CD4-positive, alpha-beta T cell (primary cell): Measurements from ENCODE around the gene TYROBP. TPM values are rescaled to one million over a fixed set of nuclear protein-coding genes. Genes with fewer than 3 reads are reported as not detected.
A peak's percentile ranks its signal among the peaks of the same experiment; 100 is the strongest.

ENCODE experiments used
- ATAC-seq: fragments of 200-7000 bp; cut with Tn5 transposase; one replicate; pipeline ENCODE4 v1.10.0; 2022; ENCODE audit warnings: mild to moderate bottlenecking; ENCODE audit not compliant: poor library complexity
- CTCF ChIA-PET: fragments of 350-600 bp; sonication (Branson Sonifier 250); formaldehyde crosslinking; loops from one replicate; lab custom pipeline; 2021; ENCODE audit warnings: antibody characterized with exemption, inconsistent platforms; lab: Charles Lee
- POLR2A ChIA-PET: fragments of 350-600 bp; sonication (Branson Sonifier 250); formaldehyde crosslinking; loops from one replicate; lab custom pipeline; 2021; ENCODE audit warnings: antibody characterized with exemption, inconsistent platforms; lab: Charles Lee
- DNase-seq, 14 experiments: peaks; one replicate each; pipeline ENCODE4 v3.0.0-alpha.2; 2013 to 2020; ENCODE audit warnings: mixed read lengths in 2 of 14
- H3K27ac ChIP-seq, 2 donors: one replicate each; pipeline versions ENCODE4 v1.5.1 to v1.7.0; 2013; ENCODE audit warnings: low read length in 2 of 2, low read depth in 1 of 2, mild to moderate bottlenecking in 1 of 2
- H3K27me3 ChIP-seq, 2 experiments: 1 replicate in 1 of 2; 2 replicates in 1 of 2; pipeline versions ENCODE4 v1.6.1 to v1.7.0; 2013; ENCODE audit warnings: low read length in 2 of 2, control low read depth in 1 of 2, mild to moderate bottlenecking in 1 of 2, moderate library complexity in 1 of 2; ENCODE audit not compliant: insufficient read depth in 2 of 2, control insufficient read depth in 1 of 2
- H3K36me3 ChIP-seq: one replicate; pipeline ENCODE4 v1.6.1; 2013; ENCODE audit warnings: low read length, control low read depth; ENCODE audit not compliant: insufficient read depth
- H3K4me1 ChIP-seq: one replicate; pipeline ENCODE4 v1.6.1; 2013; ENCODE audit warnings: low read length, control low read depth; ENCODE audit not compliant: insufficient read depth
- H3K4me3 ChIP-seq: one replicate; pipeline ENCODE4 v1.5.1; 2013; ENCODE audit warnings: mild to moderate bottlenecking, low read length, moderate library complexity
- H3K9me3 ChIP-seq, 2 experiments: 1 replicate in 1 of 2; 2 replicates in 1 of 2; pipeline versions ENCODE4 v1.6.1 to v1.7.0; 2013; ENCODE audit warnings: low read length in 2 of 2, mild to moderate bottlenecking in 2 of 2, control low read depth in 1 of 2, moderate library complexity in 1 of 2; ENCODE audit not compliant: control insufficient read depth in 1 of 2, insufficient read depth in 1 of 2
- H3K27ac Mint-ChIP-seq: one replicate; pipeline ENCODE4 v1.8.0; 2020; ENCODE audit warnings: mixed read lengths
- H3K27me3 Mint-ChIP-seq: one replicate; pipeline ENCODE4 v1.8.0; 2021; ENCODE audit warnings: mixed read lengths
- H3K36me3 Mint-ChIP-seq: one replicate; pipeline ENCODE4 v1.8.0; 2021; ENCODE audit warnings: low read depth, mixed read lengths
- H3K4me1 Mint-ChIP-seq: one replicate; pipeline ENCODE4 v1.8.0; 2021; ENCODE audit warnings: low read depth, mixed read lengths
- H3K4me3 Mint-ChIP-seq: one replicate; pipeline ENCODE4 v1.8.0; 2020; ENCODE audit warnings: mild to moderate bottlenecking, mixed read lengths
- H3K9me3 Mint-ChIP-seq: one replicate; pipeline ENCODE4 v1.8.0; 2020; ENCODE audit warnings: mixed read lengths
- intact Hi-C, 2 experiments: fragments of 100-400 bp; cut with DNase I in 1 of 2; cut with micrococcal nuclease in 1 of 2; formaldehyde crosslinking; loops; one replicate each; pipeline versions ENCODE4 v1.15.1 to v1.9.0; 2023 to 2025; cut with DNase I, micrococcal nuclease
- total RNA-seq, 174 experiments: library from RNA in 2 of 174; stranded (reverse) in 2 of 174; gene quantifications; one replicate each; pipeline ENCODE4 v1.2.3 and lab custom pipeline; 2021 to 2026
- TF ChIP-seq, protein P1 (sequence below): fragments of 200-600 bp; IDR thresholded peaks from one replicate; pipeline ENCODE4 v1.8.0; 2022; ENCODE audit warnings: antibody characterized with exemption, mild to moderate bottlenecking

TYROBP gene
- total RNA-seq, 2 experiments from 2014 or later: 6.0 to 7.6 TPM

DNA sequence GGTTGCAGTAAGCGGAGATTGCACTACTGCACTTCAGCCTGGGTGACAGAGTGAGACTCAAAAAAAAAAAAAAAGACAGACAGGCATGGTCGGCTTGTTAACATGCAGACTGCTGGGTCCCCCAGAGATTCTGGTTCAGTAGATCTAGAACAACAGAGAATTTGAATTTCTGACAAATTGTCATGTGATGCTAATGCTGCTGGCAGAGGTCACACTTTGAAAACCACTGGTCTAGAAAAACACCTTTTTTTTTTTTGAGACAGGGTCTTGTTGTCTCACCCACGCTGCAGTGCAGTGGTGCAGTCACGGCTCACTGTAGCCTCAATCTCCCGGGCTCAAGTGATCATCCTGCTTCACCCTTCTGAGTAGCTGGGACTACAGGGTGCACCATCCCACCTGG, 20.4 kb upstream of the TYROBP start:
- CTCF ChIA-PET: interaction anchor here (1.2 to 1.9 kb wide), 2 partner anchors 10 to 47 kb away, joined by 3 to 13 read pairs; no protein-coding TSS in a partner anchor
- TF ChIP-seq, protein P1, sequence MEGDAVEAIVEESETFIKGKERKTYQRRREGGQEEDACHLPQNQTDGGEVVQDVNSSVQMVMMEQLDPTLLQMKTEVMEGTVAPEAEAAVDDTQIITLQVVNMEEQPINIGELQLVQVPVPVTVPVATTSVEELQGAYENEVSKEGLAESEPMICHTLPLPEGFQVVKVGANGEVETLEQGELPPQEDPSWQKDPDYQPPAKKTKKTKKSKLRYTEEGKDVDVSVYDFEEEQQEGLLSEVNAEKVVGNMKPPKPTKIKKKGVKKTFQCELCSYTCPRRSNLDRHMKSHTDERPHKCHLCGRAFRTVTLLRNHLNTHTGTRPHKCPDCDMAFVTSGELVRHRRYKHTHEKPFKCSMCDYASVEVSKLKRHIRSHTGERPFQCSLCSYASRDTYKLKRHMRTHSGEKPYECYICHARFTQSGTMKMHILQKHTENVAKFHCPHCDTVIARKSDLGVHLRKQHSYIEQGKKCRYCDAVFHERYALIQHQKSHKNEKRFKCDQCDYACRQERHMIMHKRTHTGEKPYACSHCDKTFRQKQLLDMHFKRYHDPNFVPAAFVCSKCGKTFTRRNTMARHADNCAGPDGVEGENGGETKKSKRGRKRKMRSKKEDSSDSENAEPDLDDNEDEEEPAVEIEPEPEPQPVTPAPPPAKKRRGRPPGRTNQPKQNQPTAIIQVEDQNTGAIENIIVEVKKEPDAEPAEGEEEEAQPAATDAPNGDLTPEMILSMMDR: no peak
- H3K4me3 ChIP-seq: no peak overlapping the region
- no peaks in the 10 kb centered on the region for H3K27me3 Mint-ChIP-seq
- no peak overlapping the region for H3K4me3 Mint-ChIP-seq
- ATAC-seq (no peak), DNase-seq (peak in 1 of 14 experiments; percentile 35)
- peaks cover 30% of the 10 kb centered on the region for H3K4me1 Mint-ChIP-seq
- peaks cover 35% of the 10 kb centered on the region for H3K4me1 ChIP-seq
- peak overlapping the region; percentile 66 for H3K27ac Mint-ChIP-seq
- H3K27me3 ChIP-seq: no peaks in the 10 kb centered on the region
- H3K9me3 Mint-ChIP-seq: no peaks in the 10 kb centered on the region
- peaks cover 6 to 8% of the 10 kb centered on the region in 2 experiments for H3K9me3 ChIP-seq
- POLR2A ChIA-PET: interaction anchor here (0.7 to 2.1 kb wide), 3 partner anchors 25 to 31 kb away, joined by 3 to 18 read pairs (median 4); no protein-coding TSS in a partner anchor
- H3K27ac ChIP-seq: peak overlapping the region in 1 of 2 donors; percentile 17
- intact Hi-C loops: no loop called here
- no peaks in the 10 kb centered on the region for H3K36me3 Mint-ChIP-seq
- H3K36me3 ChIP-seq: no peaks in the 10 kb centered on the region

DNA sequence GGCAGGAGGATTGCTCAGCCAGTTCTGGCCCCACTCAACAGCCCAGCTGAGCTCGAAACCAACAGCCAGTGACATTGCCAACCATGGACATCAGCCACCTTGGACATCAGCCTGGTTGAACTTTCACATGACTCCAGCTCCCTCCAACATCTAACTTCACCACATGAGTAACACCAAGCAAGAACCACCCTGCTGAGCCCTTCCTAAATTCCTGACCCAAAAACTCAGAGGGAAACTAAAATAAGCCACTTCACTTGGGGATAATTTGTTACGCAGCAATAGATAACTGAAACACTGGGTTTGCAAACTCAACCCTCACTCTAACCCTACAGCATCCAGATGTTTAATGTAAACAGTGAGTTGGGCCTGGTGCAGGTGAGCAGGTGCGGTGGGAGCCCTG, 17.4 kb upstream of the TYROBP start:
- Mint-ChIP-seq H3K4me3 (no peak overlapping the region), H3K27me3 (no peaks in the 10 kb centered on the region), H3K4me1 (peaks cover 14% of the 10 kb centered on the region), H3K36me3 (no peaks in the 10 kb centered on the region), H3K27ac (no peak overlapping the region), H3K9me3 (no peaks in the 10 kb centered on the region)
- Histone ChIP-seq H3K4me1 (peaks cover 21% of the 10 kb centered on the region), H3K4me3 (no peak overlapping the region), H3K36me3 (no peaks in the 10 kb centered on the region), H3K9me3 (peaks cover 6 to 8% of the 10 kb centered on the region in 2 experiments), H3K27ac (no peak overlapping the region), H3K27me3 (no peaks in the 10 kb centered on the region)
- intact Hi-C loops: no loop called here
- DNase-seq (no peak), ATAC-seq (no peak)
- ChIA-PET POLR2A (interaction anchor here (2.1 kb wide), 1 partner anchor 25 kb away, joined by 10 read pairs; the partner anchor contains the start of gene NFKBID), CTCF (interaction anchor here (0.9 kb wide), 1 partner anchor 43 kb away, joined by 3 read pairs; no protein-coding TSS in a partner anchor)
- TF ChIP-seq, protein P1: no peak

DNA sequence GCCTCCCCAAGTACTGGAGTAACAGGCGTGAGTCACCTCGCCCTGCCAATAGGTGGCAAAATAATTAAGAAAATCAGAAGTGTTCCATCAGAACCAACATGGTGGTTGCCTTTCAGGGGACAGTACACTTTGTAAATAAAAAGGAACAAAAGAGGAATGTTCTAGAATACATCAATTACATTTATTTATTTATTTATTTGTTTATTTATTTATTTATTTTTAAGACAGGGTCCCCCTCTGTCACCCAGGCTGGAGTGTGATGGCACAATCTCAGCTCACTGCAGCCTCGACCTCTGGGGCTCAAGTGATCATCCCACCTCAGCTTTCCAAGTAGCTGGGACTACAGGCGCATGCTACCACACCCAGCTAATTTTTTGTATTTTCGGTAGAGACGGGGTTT, 12.9 kb upstream of the TYROBP start:
- no peak overlapping the region for H3K27ac Mint-ChIP-seq
- no peaks in the 10 kb centered on the region for H3K27me3 Mint-ChIP-seq
- Histone ChIP-seq H3K36me3 (no peaks in the 10 kb centered on the region), H3K27ac (no peak overlapping the region), H3K4me1 (no peaks in the 10 kb centered on the region), H3K27me3 (no peaks in the 10 kb centered on the region), H3K4me3 (no peak overlapping the region), H3K9me3 (peaks cover 6 to 8% of the 10 kb centered on the region in 2 experiments)
- POLR2A ChIA-PET: no interaction called here
- TF ChIP-seq, protein P1: no peak
- H3K36me3 Mint-ChIP-seq: no peaks in the 10 kb centered on the region
- CTCF ChIA-PET: no interaction called here
- no peak overlapping the region for H3K4me3 Mint-ChIP-seq
- H3K4me1 Mint-ChIP-seq: no peaks in the 10 kb centered on the region
- intact Hi-C loops: no loop called here
- no peaks in the 10 kb centered on the region for H3K9me3 Mint-ChIP-seq
- DNase-seq: no peak
- no peak for ATAC-seq
